Measurements from ENCODE around the gene TPP2.

Gene TPP2

GRCh38 chr13:102697264-102697663, 100.5 kb downstream of the TPP2 start:
- DNase-seq: no peak

DNA sequence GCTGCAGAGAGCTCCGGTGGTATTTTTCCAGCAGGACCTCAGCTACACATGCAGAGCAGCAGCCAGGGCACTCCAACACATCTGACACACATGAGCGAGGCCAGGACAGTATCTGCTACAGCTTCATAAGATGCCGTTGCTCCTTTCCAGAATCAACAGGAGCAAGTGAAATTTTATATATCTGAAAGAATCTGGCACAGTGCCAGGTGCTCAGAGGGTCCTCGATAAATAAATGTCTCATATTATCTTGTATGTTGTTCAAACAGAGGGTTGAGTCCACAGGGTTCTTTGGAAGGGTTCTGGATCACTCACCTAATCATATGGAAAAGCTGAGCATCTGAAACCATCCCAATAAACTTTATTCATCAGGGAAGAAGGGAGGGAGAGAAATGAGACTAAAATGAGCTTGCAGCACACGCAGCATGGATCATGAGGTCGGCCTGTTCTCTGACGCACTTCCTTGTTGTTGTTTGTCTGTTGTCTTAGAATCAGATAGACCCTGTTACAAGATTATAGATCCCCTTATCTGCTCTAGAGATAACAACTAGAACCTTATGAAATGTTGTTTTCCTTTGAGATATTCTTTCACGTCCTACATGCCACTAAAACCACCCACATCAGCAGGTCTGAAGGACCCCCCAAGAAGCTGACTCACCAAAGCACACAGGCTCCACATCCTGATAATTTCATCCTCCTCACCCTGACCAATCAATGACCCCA, 101.3 kb downstream of the TPP2 start:
- no peak for DNase-seq

GRCh38 chr13:102698649-102698980, 101.8 kb downstream of the TPP2 start:
- DNase-seq: no peak

- DNase-seq: no peak
Measured at GRCh38 chr13:102699504-102699903, 102.7 kb downstream of the TPP2 start.

GRCh38 chr13:102700088-102701031, 103.6 kb downstream of the TPP2 start:
- DNase-seq: no peak

GRCh38 chr13:102701331-102701730, 104.5 kb downstream of the TPP2 start:
- no peak for DNase-seq

DNA sequence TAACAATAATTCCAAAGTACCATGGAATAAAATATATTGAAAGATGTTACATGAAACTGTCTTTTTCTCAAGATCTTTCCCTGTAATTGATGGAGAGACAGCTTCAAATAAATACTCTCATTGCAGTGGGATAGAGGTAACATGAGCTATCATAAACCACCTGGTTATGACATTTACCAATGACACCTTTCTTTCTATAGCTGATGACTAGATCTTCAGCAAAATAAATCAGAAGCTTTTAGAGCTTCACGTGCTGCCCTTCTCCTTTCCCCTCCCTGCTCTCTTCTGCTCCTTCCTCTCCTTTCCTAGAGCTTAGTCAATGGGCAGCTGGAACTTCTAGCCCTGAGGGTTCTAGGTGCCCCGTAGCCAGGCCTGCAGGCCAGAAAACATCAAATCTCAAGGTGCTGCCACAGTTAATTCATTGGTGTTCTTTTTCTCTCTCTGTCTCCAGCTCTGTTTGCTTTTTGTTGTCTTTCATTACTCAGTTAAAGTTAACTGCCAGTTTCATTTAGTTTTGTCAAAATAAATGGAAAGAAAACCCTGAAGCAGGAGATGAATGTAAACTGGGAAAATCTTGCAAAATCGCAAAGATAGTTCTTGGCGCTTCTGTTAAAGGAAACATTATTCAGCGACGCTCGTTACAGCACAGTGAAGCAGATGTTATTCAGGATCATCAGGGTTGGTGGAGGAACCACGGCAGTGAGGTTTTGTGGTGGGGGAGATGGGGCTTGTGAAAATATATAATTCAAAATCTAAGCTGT, 106.4 kb downstream of the TPP2 start:
- DNase-seq: no peak

- no peak for DNase-seq
Measured at GRCh38 chr13:102703726-102704035, 106.9 kb downstream of the TPP2 start.

GRCh38 chr13:102704238-102705058, 107.7 kb downstream of the TPP2 start:
- DNase-seq: no peak

GRCh38 chr13:102707467-102707866, 110.7 kb downstream of the TPP2 start:
- DNase-seq: peak; percentile 1

GRCh38 chr13:102708211-102708610, 111.4 kb downstream of the TPP2 start:
- no peak for DNase-seq

DNA sequence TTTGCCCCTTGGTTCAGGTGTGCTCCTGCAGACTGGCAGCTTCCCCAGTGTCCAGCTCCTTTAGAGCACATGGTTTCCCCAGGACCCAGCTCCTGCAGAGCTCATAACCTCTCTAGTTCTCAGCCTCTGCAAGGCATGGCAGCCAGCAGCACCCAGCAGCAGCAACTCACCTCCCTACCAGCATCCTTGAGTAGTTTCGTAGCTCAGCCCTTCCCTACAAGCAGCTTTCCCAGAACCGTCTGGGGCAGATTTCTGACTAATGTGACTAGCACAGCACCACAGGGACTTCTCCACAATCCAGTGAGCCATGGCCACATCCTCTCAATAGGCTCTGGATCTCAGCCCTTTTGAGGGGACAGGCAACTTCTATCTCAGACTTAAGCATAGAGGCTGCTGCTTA, 112.2 kb downstream of the TPP2 start:
- DNase-seq: no peak

- no peak for DNase-seq
Measured at GRCh38 chr13:102709536-102709935, 112.8 kb downstream of the TPP2 start.

DNA sequence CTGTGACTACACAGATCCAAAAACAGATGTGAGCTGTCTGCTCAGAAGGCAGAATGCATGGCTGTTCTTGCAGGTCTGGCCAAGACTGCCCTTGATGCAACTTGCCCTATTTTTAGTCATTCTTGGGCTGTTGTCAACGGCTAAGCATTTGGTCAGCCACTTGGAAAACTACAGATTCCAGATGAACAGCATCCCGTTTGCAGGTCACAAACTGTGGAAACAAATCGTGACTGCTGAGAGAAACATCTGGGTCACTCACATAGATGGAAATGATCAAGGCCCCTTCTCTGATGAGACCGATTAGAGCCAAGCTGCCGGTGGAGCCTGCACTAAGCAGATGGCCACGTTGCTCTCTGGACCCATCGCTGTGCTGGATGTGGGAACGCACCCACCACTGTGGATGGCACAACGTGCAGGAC, 113.5 kb downstream of the TPP2 start:
- no peak for DNase-seq

DNA sequence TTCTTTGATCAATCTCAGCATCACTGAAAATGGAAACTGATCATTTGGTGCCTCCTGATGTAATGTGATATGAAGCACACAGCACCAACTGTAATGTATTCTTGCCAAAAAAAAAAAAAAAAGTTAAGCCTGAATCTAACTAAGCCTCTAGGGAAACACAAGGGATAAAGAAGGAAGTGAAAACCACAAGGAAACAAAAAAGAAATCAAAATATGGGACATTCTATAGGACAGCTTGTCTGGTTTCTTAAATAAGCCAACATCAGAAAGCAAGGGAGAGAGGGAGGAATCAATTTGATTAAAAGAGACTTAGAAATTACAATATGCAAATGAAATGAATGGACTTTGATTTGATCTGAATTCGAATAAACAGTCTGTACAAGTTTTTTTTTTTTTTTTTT, 118.7 kb downstream of the TPP2 start:
- DNase-seq: no peak

DNA sequence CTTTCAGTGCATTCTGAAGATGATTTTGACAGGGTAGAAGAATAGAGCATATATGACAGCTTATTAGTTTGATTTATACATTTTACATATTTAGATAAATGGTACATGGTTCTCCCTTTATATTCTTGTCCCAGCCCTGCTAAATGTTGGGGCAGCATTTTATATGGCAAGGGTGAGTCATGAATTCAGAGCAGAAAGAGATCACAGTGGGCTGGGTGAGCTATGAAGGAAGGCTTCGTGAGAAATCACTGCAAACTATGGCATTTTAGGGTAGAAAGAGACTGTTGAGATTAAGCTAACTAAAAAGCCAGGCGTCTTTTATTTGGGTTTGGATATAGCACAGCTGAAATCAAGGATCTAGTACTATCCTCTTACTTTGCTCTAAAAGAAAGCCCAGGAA, 122.0 kb downstream of the TPP2 start:
- DNase-seq: no peak

GRCh38 chr13:102721800-102722231, 125.0 kb downstream of the TPP2 start:
- no peak for DNase-seq

DNA sequence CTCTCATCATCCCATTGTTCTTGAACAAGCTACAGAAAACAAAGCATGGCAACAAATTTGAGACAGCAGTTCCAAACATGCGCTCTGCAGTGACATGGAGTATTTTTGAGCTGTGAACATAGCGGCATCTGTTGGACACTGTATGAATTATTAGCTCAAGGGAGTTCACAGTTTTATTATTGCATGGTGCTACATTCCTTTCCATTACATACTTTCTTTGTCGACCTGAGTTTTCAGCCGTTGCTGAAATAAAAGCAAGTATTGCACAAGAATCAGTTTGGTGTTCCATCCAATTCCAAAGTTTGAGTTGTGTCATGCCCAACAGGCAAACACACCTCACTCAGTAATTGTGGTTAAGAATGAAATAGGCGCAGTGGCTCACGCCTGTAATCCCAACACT, 128.1 kb downstream of the TPP2 start:
- DNase-seq: no peak

DNA sequence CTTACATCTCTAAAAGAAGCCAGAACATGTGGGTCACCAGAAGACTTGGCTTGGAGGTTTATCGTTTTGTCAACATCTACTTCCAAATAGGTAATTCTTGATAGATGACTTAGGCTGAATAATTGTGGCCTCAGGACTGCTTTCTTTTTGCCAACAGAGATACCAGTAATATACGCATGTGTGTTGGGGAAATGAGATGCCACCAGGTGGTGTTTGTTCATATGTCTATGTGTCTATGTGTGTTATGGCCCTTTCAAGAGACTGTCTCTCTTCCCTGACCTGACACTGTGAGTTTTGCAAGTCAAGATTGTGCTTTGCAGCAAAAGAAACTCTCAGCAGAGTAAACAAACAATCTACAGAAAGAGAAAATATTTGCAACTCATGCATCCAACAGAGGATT, 129.6 kb downstream of the TPP2 start:
- DNase-seq: no peak

All from NCI-H2029 (cell line).